ENCODE measurements around the gene STARD13.

The STARD13 gene

DNA sequence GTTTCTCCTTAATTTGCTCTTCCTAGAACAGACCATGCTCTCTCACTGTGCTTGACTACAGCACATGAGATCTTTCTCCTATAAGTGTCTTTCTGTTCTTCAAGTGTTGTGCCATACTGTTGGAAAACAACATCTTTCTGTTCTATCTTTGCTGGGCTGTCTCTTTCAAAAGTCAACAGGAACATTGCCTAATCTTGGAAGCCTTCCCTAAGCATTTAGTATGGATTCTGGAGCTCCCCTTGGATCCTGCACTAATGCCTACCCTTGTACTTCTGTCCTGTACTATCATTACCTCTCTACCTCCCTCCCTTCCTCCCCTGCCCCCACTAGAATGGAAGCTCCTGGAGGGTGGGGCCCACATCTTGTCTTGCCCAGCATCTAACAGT is 26.8 kb downstream of the STARD13 start:
- no peak for DNase-seq (ENCODE audit: low read depth)
- TF ChIP-seq, protein P1, sequence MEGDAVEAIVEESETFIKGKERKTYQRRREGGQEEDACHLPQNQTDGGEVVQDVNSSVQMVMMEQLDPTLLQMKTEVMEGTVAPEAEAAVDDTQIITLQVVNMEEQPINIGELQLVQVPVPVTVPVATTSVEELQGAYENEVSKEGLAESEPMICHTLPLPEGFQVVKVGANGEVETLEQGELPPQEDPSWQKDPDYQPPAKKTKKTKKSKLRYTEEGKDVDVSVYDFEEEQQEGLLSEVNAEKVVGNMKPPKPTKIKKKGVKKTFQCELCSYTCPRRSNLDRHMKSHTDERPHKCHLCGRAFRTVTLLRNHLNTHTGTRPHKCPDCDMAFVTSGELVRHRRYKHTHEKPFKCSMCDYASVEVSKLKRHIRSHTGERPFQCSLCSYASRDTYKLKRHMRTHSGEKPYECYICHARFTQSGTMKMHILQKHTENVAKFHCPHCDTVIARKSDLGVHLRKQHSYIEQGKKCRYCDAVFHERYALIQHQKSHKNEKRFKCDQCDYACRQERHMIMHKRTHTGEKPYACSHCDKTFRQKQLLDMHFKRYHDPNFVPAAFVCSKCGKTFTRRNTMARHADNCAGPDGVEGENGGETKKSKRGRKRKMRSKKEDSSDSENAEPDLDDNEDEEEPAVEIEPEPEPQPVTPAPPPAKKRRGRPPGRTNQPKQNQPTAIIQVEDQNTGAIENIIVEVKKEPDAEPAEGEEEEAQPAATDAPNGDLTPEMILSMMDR (IDR thresholded peaks at IDR 0.05; ENCODE audit: insufficient read depth, low read depth, low read length, missing control alignments), result no peak
- no peak overlapping the region for H3K4me3 ChIP-seq (ENCODE audit: low read length)

DNA sequence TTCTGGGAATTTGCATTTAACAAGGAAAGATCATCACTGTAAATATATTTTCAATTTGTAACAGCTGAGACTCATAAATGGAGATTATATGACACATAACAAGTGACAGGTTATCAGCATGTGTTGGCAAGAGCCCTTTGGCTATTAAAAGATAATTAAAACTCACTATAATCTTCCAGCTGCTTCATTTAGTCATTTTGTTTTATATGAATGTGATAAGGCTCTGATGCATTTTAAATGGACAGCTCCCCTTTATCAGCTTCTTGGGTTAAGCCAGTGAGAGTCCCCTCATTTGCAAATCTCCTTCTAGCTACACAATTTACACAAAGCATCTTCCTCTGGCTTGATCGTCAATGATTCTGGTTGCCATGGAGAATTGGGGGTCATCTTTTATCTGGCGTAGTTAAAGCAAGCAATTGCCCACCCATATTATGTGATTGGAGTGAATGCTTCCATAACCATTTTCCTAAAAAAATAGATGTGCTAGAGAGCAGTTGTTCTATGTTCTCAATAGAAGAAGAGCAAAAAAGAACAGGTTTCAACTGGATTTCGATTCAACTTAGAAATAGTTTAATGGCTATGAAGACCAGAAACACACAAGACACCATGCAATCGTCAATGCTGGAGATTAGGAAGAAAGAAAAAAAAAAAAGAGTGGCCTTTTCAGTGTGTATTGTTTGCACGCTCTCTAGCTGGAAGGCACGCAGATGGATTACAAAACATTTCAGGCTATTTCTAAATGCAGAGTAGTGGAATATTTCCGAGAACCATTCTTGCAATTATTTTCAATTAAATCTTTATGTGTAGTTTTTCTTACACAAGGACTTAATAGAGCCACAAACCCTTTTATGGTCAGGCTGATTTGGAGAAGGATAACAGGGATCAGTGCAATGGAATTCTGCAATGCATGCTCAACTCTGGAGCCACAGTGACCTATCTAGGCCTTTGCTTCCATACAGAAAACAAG is 27.4 kb downstream of the STARD13 start:
- DNase-seq (ENCODE audit: low read depth), result no peak
- TF ChIP-seq, protein P1 (IDR thresholded peaks at IDR 0.05; ENCODE audit: insufficient read depth, low read depth, low read length, missing control alignments), result no peak
- no peak overlapping the region for H3K4me3 ChIP-seq (ENCODE audit: low read length)

DNA sequence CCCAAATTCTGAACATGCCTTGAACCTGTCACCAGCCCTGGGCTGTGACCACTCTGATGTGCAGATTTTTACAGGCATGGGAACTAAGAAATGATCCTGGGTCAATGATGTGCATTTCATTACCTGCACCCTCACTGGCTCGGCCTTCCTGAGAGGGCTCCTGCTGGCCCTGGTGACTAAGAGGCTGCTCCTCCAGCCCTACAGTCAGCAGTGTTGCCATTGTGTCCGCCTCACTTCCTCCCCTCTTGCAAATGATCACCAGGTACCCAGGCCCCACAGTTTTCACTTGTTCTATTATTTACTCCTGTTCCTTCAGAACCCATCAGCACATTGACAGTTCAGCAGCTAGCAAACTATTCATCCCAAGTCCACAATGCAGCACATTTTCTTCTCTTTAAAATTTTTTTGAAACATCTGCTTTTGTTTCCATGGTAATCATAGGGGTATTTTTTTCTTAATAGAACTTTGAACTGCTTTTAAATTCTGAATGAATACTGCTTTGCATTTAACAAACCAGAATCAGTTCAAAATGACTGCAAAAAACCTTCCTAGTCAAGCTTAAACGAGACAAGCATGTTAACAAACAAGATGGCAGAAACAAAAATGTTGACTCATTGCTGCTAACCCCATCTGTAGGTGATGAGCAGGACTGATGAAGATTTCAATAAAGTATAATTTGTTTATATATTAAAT is 29.3 kb downstream of the STARD13 start:
- DNase-seq (ENCODE audit: low read depth), result no peak
- TF ChIP-seq, protein P1 (IDR thresholded peaks at IDR 0.05; ENCODE audit: insufficient read depth, low read depth, low read length, missing control alignments), result no peak
- H3K4me3 ChIP-seq (ENCODE audit: low read length), result no peak overlapping the region

DNA sequence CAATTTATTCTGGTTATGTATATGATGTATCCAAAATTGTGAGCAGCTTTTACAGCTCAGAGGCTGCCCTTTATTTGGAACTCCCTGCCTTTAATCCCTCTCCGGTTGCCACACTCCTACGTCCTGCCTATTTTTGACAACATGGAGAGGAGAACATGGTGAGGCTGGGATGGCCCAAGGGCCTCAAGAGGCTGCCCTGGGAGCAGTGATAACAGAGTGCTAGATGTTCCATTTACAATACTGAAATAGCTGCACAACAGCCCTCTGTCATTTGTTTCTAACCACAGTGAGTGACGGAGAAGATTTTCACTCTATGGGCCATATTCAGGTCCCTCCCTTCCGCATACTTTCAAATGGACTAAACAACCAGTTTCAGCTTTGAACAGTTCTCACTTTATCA is 33.4 kb downstream of the STARD13 start:
- TF ChIP-seq, protein P1 (IDR thresholded peaks at IDR 0.05; ENCODE audit: insufficient read depth, low read depth, low read length, missing control alignments), result no peak
- no peak overlapping the region for H3K4me3 ChIP-seq (ENCODE audit: low read length)
- DNase-seq (ENCODE audit: low read depth), result no peak

DNA sequence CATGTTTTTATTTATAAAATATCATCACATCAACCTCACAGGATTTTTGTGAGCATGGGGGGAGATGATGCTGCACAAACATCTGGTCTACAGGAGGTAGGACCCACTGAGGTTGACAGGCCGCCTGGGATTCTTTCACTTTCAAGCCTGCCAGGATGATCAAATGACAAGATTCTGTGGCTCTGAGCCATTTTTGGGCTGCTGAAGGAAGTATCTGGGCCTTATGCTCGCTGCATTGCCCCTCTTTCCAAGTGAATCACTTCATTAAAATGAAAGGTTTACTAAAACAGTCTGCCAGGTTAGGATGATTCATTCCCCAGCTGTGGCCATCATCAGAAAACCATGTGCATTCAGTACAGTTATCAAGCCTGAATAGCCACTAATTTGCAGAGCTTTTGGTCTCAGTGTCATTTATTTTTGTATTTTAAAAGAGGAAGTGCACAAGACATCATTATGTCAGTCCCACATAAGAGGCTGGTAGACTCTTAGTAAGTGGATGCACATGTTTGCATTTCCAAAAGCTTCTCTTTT is 34.4 kb downstream of the STARD13 start:
- TF ChIP-seq, protein P1 (IDR thresholded peaks at IDR 0.05; ENCODE audit: insufficient read depth, low read depth, low read length, missing control alignments), result no peak
- H3K4me3 ChIP-seq (ENCODE audit: low read length), result no peak overlapping the region
- DNase-seq (ENCODE audit: low read depth), result peak; percentile 89

DNA sequence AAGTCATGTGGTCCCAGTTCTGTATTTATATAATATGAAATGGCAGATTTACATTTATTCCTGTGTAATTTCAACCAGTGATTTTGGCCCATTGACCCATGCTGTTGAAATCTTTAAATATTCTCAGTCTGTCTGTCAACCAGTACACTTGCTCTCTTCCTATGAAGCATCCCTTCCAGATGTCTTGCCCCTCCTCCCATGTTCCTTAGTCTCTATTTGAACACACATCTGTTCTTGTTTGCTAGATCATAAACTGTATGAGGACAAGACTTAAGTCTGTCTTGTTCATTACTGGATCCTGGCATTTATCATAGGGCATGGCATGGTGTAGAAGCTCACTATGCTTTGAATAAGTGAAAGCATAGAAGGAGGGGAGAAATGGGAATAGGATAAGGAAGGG is 34.9 kb downstream of the STARD13 start:
- DNase-seq (ENCODE audit: low read depth), result no peak
- TF ChIP-seq, protein P1 (IDR thresholded peaks at IDR 0.05; ENCODE audit: insufficient read depth, low read depth, low read length, missing control alignments), result no peak
- no peak overlapping the region for H3K4me3 ChIP-seq (ENCODE audit: low read length)
